ENCODE measurements around the gene ARHGAP11A.

The ARHGAP11A gene

GRCh38 chr15:32685576-32685975, 70.3 kb downstream of the ARHGAP11A start:
- no peak for DNase-seq (ENCODE audit: low read depth, low spot score)

GRCh38 chr15:32687556-32687955, 72.3 kb downstream of the ARHGAP11A start:
- no peak for DNase-seq (ENCODE audit: low read depth, low spot score)

- DNase-seq (ENCODE audit: low read depth, low spot score): no peak
Measured at GRCh38 chr15:32688151-32688639, 72.9 kb downstream of the ARHGAP11A start.

Data from smooth muscle cell of the brain vasculature (primary cell).